Type B pancreatic cell (in vitro differentiated cells): ENCODE results near the gene PET100. TPM values are rescaled to one million over a fixed set of nuclear protein-coding genes. Genes with fewer than 3 reads are reported as not detected.
A peak's percentile ranks its signal among the peaks of the same experiment; 100 is the strongest.

Experiments
- DNase-seq: peaks from one replicate; pipeline ENCODE4 v3.0.0; 2021; ENCODE audit warnings: mixed read lengths; ENCODE audit not compliant: unreplicated experiment; ENCODE audit errors: extremely low spot score
- H3K27ac Mint-ChIP-seq: 2 replicates; pipeline ENCODE4 v1.8.0; 2021; ENCODE audit warnings: mild to moderate bottlenecking, mixed read lengths
- H3K27me3 Mint-ChIP-seq: 2 replicates; pipeline ENCODE4 v1.8.0; 2021; ENCODE audit warnings: mixed read lengths
- H3K36me3 Mint-ChIP-seq: 2 replicates; pipeline ENCODE4 v1.8.0; 2021; ENCODE audit warnings: mixed read lengths
- H3K4me1 Mint-ChIP-seq: one replicate; pipeline ENCODE4 v1.8.0; 2021; ENCODE audit warnings: mixed read lengths; ENCODE audit not compliant: unreplicated experiment
- H3K4me3 Mint-ChIP-seq: 2 replicates; pipeline ENCODE4 v1.8.0; 2021; ENCODE audit warnings: mild to moderate bottlenecking, mixed read lengths
- H3K9me3 Mint-ChIP-seq: 2 replicates; pipeline ENCODE4 v1.8.0; 2021; ENCODE audit warnings: mixed read lengths
- total RNA-seq: library from RNA; stranded (reverse); gene quantifications from 2 replicates; pipeline ENCODE4 v1.2.1, GENCODE V29; 2021; ENCODE audit warnings: low replicate concordance
- TF ChIP-seq, protein P1 (sequence below): fragments of 200-600 bp; sonication (generic); conservative IDR thresholded peaks from 2 replicates; pipeline ENCODE4 v1.5.0; 2021; ENCODE audit warnings: antibody characterized with exemption, mild to moderate bottlenecking

The PET100 gene
- total RNA-seq, 1 donor from 2014 or later = 160 TPM

- TF ChIP-seq, protein P1, sequence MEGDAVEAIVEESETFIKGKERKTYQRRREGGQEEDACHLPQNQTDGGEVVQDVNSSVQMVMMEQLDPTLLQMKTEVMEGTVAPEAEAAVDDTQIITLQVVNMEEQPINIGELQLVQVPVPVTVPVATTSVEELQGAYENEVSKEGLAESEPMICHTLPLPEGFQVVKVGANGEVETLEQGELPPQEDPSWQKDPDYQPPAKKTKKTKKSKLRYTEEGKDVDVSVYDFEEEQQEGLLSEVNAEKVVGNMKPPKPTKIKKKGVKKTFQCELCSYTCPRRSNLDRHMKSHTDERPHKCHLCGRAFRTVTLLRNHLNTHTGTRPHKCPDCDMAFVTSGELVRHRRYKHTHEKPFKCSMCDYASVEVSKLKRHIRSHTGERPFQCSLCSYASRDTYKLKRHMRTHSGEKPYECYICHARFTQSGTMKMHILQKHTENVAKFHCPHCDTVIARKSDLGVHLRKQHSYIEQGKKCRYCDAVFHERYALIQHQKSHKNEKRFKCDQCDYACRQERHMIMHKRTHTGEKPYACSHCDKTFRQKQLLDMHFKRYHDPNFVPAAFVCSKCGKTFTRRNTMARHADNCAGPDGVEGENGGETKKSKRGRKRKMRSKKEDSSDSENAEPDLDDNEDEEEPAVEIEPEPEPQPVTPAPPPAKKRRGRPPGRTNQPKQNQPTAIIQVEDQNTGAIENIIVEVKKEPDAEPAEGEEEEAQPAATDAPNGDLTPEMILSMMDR = no peak
- peak within 1 kb of the TSS; percentile 56 for H3K4me3 Mint-ChIP-seq
- H3K9me3 Mint-ChIP-seq = no peaks in the 10 kb centered on the region
- peak within 1 kb of the TSS; percentile 44 for H3K27ac Mint-ChIP-seq
- no peak for DNase-seq
- H3K36me3 Mint-ChIP-seq = peaks cover 8% of the 10 kb centered on the region
- peaks cover 11% of the 10 kb centered on the region for H3K4me1 Mint-ChIP-seq
- peaks cover 24% of the 10 kb centered on the region for H3K27me3 Mint-ChIP-seq
These were observed 4.1 kb downstream of the PET100 start, which contains the start of gene PCP2 for GRCh38 chr19:7633698-7634097. PCP2 (minus strand) TSS chr19:7633719; CDS start chr19:7633457, 262 bp downstream.

DNA sequence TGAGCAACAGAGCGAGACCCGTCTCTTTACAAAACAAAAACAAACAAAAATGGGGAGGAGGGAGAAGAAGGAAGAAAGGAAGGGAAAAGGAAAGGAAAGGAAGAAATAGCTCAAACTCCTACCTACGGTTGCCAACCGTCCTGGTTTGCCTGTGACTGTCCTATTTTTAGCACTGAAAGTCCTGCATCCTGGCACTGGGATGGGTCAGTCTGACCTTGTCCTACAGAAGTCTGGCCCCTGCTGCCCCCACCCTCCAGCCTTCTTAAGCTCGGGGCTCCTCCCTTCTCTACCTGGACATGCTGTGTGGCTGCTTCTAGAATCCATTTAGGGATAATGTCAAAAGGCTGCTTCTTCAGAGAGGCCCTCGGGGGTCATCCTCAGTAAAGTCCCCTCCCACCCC is 6.1 kb downstream of the PET100 start:
- Mint-ChIP-seq H3K27me3 (peaks cover 28% of the 10 kb centered on the region), H3K4me1 (no peaks in the 10 kb centered on the region), H3K4me3 (peak overlapping the region; percentile 77), H3K27ac (peak overlapping the region; percentile 43), H3K36me3 (no peaks in the 10 kb centered on the region), H3K9me3 (no peaks in the 10 kb centered on the region)
- DNase-seq = no peak
- TF ChIP-seq, protein P1 = no peak

DNA sequence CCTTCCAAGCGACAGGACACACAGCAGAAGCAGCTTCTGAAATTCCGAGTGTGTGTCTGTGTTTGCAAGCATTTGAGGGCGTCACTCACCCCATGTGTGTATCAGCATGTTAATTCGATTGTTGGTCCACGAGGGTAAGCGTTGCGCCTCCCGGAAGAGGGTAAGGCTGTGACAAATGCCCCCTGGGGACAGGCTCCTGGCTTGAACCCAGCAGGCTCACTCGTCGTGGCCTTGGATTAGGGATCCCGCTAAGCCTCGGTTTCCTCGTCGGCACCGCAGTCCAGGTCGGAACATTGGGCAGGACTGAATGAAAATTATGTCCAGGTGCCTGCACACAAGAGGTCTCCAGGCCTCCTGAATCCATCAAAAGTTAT is 6.7 kb downstream of the PET100 start:
- no peaks in the 10 kb centered on the region for H3K4me1 Mint-ChIP-seq
- H3K9me3 Mint-ChIP-seq = no peaks in the 10 kb centered on the region
- peaks cover 28% of the 10 kb centered on the region for H3K27me3 Mint-ChIP-seq
- no peak for DNase-seq
- peak overlapping the region; percentile 77 for H3K4me3 Mint-ChIP-seq
- peak overlapping the region; percentile 43 for H3K27ac Mint-ChIP-seq
- H3K36me3 Mint-ChIP-seq = no peaks in the 10 kb centered on the region
- TF ChIP-seq, protein P1 = no peak

DNA sequence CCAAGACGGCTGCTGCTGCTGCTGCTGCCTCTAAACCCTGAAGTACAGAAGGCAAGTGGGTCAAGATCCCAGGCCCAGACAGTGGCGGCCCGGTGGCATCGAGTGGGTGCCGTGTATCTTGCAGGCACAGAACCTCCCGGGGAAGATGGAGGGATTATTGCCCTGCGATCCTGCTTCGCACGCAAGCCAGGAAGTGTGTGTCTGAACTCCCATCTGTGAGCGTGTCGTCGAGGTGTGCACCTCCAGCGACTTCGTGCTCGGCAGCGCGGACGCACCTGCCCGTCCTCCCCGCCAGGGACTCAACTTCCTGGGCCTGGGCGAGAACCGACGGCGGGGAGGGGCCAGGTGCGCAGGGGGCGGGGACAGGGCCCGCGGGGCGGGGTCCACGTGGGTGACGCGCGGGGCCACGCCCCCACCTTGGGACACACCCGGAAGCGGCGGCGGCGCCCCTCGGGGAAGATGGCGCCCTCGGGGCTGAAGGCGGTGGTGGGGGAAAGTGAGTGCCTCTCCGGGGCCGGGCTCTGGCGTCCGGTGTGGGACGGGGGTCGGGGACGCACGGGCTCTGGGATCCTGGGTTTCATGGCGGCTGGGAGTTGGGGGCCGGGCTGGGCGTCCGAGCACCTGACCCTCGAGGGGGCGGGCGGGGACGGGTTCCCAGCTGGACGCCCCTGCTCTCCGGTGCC is 7.2 kb downstream of the PET100 start, which contains the start of gene STXBP2:
TSS of gene STXBP2 (plus strand) at position 420 of the 683 bp plus-strand sequence. CDS start at position 460, 40 bp downstream.
- Mint-ChIP-seq H3K27me3 (peaks cover 28% of the 10 kb centered on the region), H3K36me3 (no peaks in the 10 kb centered on the region), H3K9me3 (no peaks in the 10 kb centered on the region), H3K27ac (peak within 1 kb of the TSS; percentile 43), H3K4me3 (peak within 1 kb of the TSS; percentile 77), H3K4me1 (no peaks in the 10 kb centered on the region)
- peak; percentile 84 for DNase-seq
- TF ChIP-seq, protein P1 = no peak

- Mint-ChIP-seq H3K4me3 (peak overlapping the region; percentile 77), H3K36me3 (no peaks in the 10 kb centered on the region), H3K4me1 (no peaks in the 10 kb centered on the region), H3K9me3 (no peaks in the 10 kb centered on the region), H3K27me3 (peaks cover 28% of the 10 kb centered on the region), H3K27ac (no peak overlapping the region)
- TF ChIP-seq, protein P1 = no peak
- DNase-seq = no peak
These were observed 8.0 kb downstream of the PET100 start for GRCh38 chr19:7637374-7638256.
